Activated CD4-positive, alpha-beta T cell treated with anti-CD3 and anti-CD28 coated beads, Interleukin-2, amount 10 ng/mL, durations not matched to agents 24 days and 14 days (primary cell): ENCODE data around the gene MAGI2. TPM values are rescaled to one million over a fixed set of nuclear protein-coding genes. Genes with fewer than 3 reads are reported as not detected.

Source experiments
- DNase-seq: peaks from one replicate; pipeline ENCODE4 v3.0.0; 2022
- H3K27ac Mint-ChIP-seq: one replicate; pipeline ENCODE4 v1.8.0; 2022; ENCODE audit warnings: mild to moderate bottlenecking, mixed read lengths
- H3K27me3 Mint-ChIP-seq: one replicate; pipeline ENCODE4 v1.8.0; 2022; ENCODE audit warnings: mixed read lengths
- H3K36me3 Mint-ChIP-seq: one replicate; pipeline ENCODE4 v1.8.0; 2022; ENCODE audit warnings: low read depth, mild to moderate bottlenecking, mixed read lengths
- H3K4me1 Mint-ChIP-seq: one replicate; pipeline ENCODE4 v1.8.0; 2021; ENCODE audit warnings: mixed read lengths
- H3K4me3 Mint-ChIP-seq: one replicate; pipeline ENCODE4 v1.8.0; 2022; ENCODE audit warnings: mild to moderate bottlenecking, moderate library complexity, mixed read lengths
- H3K9me3 Mint-ChIP-seq: one replicate; pipeline ENCODE4 v1.8.0; 2021; ENCODE audit warnings: mixed read lengths
- intact Hi-C: fragments of 100-400 bp; cut with micrococcal nuclease; formaldehyde crosslinking; loops from one replicate; pipeline ENCODE4 v1.15.1; 2023
- total RNA-seq: library from RNA; stranded (reverse); gene quantifications from 2 replicates; pipeline ENCODE4 v1.2.3, GENCODE V29; 2022

Gene MAGI2
- total RNA-seq, 1 donor from 2014 or later, result 0.12 TPM

- no peaks in the 10 kb centered on the region for H3K36me3 Mint-ChIP-seq
- no peaks in the 10 kb centered on the region for H3K27me3 Mint-ChIP-seq
- H3K9me3 Mint-ChIP-seq, result peaks cover 6% of the 10 kb centered on the region
- H3K27ac Mint-ChIP-seq, result no peak overlapping the region
- intact Hi-C loops, result no loop called here
- H3K4me1 Mint-ChIP-seq, result no peaks in the 10 kb centered on the region
- no peak overlapping the region for H3K4me3 Mint-ChIP-seq
- DNase-seq, result no peak
Observed at GRCh38 chr7:79142706-79143105, 310.8 kb downstream of the MAGI2 start.

DNA sequence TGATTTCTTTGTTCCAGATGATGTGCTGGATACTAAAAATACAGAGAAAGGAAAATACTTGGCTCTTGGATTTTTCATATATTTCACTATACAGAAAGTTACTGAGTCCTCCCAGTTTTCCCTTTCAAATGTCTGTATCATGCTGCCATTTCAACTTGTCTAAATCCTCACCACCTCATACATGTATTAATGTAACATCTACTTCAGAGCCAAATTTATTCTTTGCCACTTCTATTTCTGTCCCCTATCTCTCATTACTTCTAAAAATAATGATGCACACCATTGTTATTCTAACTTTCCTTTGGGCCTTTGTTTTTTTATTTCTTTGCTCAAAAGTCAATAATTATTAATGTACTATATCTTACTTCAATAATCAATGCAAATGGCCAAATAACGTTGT, 312.2 kb downstream of the MAGI2 start:
- H3K27me3 Mint-ChIP-seq, result no peaks in the 10 kb centered on the region
- H3K4me1 Mint-ChIP-seq, result no peaks in the 10 kb centered on the region
- DNase-seq, result no peak
- intact Hi-C loops, result no loop called here
- H3K27ac Mint-ChIP-seq, result no peak overlapping the region
- H3K36me3 Mint-ChIP-seq, result no peaks in the 10 kb centered on the region
- peaks cover 7% of the 10 kb centered on the region for H3K9me3 Mint-ChIP-seq
- H3K4me3 Mint-ChIP-seq, result no peak overlapping the region

GRCh38 chr7:79137942-79138341, 315.5 kb downstream of the MAGI2 start:
- Mint-ChIP-seq H3K36me3 (no peaks in the 10 kb centered on the region), H3K27me3 (no peaks in the 10 kb centered on the region), H3K9me3 (peaks cover 7% of the 10 kb centered on the region), H3K4me1 (no peaks in the 10 kb centered on the region), H3K27ac (no peak overlapping the region), H3K4me3 (no peak overlapping the region)
- intact Hi-C loops, result no loop called here
- DNase-seq, result no peak

DNA sequence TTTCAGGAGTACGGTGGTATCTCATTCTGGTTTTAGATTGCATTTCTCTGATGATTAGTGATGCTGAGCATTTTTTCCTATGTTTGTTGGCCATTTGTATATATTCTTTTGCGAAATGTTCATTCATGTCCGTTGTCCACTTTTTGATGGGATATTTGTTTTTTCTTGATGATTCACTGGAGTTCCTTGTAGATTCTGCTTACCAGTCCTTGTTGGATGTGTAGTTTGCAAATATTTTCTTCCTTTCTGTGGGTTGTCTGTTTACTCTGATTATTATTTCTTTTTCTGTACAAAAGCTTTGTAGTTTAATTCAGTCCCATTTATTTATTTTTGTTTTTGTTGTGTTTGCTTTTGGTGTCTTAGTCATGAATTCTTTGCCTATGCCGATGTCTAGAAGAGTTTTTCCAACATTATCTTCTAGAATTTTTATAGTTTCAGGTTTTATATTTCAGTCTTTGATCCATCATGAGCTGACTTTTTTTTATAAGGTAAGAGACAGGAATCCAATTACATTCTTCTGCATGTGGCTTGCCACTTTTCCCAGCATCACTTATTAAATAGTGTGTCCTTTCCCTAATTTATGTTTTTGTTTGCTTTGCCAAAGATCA, 320.5 kb downstream of the MAGI2 start:
- Mint-ChIP-seq H3K4me1 (no peaks in the 10 kb centered on the region), H3K9me3 (peaks cover 3% of the 10 kb centered on the region), H3K4me3 (no peak overlapping the region), H3K27me3 (no peaks in the 10 kb centered on the region), H3K36me3 (no peaks in the 10 kb centered on the region), H3K27ac (no peak overlapping the region)
- DNase-seq, result no peak
- intact Hi-C loops, result no loop called here

DNA sequence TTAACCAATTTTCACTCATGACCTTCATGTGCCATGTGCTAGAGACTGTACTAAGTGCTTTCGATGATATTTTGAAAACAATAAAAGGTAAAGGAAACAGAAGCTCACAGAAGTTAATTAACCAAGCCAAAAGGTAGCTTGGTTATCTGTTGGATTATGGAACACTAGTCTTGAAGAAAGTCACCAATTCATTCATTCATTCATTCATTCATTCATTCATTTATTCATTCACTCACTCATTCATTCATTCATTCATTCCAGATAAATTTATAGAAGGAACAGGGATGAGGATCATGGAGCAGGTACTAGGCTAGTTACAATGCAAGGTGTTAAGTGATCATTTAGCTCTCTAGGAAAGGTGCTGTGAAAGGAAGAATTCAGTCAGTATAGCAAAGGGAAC, 322.8 kb downstream of the MAGI2 start:
- no peaks in the 10 kb centered on the region for H3K4me1 Mint-ChIP-seq
- no peaks in the 10 kb centered on the region for H3K9me3 Mint-ChIP-seq
- DNase-seq, result no peak
- no peak overlapping the region for H3K4me3 Mint-ChIP-seq
- H3K27ac Mint-ChIP-seq, result no peak overlapping the region
- H3K27me3 Mint-ChIP-seq, result no peaks in the 10 kb centered on the region
- no peaks in the 10 kb centered on the region for H3K36me3 Mint-ChIP-seq
- intact Hi-C loops, result no loop called here

DNA sequence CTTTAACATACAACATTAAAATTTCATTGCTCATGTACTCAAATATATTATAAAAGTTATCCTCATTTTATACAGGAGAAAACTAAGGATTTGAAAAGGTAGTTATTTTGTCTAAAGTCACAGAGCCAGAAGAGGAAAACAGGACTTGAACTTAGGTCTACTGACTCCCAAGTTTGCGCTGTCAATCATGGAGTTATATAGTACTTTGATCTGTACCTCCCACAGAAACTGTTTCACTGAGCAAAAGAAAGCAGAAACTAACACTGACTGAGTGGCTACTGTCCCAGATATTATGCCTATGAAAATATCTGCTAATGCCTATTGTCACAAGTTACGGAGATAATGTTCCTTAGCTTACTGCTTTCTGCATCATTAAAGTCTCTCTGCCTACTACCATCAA, 329.1 kb downstream of the MAGI2 start:
- no peak overlapping the region for H3K27ac Mint-ChIP-seq
- intact Hi-C loops, result no loop called here
- no peaks in the 10 kb centered on the region for H3K4me1 Mint-ChIP-seq
- H3K4me3 Mint-ChIP-seq, result no peak overlapping the region
- H3K9me3 Mint-ChIP-seq, result peaks cover 8% of the 10 kb centered on the region
- no peaks in the 10 kb centered on the region for H3K27me3 Mint-ChIP-seq
- no peak for DNase-seq
- no peaks in the 10 kb centered on the region for H3K36me3 Mint-ChIP-seq

GRCh38 chr7:79118143-79118542, 335.3 kb downstream of the MAGI2 start:
- H3K36me3 Mint-ChIP-seq, result no peaks in the 10 kb centered on the region
- no peaks in the 10 kb centered on the region for H3K9me3 Mint-ChIP-seq
- H3K27ac Mint-ChIP-seq, result no peak overlapping the region
- H3K4me3 Mint-ChIP-seq, result no peak overlapping the region
- H3K27me3 Mint-ChIP-seq, result no peaks in the 10 kb centered on the region
- intact Hi-C loops, result no loop called here
- H3K4me1 Mint-ChIP-seq, result no peaks in the 10 kb centered on the region
- no peak for DNase-seq

- no peaks in the 10 kb centered on the region for H3K9me3 Mint-ChIP-seq
- intact Hi-C loops, result no loop called here
Observed at GRCh38 chr7:79096361-79096805, 357.1 kb downstream of the MAGI2 start.

DNA sequence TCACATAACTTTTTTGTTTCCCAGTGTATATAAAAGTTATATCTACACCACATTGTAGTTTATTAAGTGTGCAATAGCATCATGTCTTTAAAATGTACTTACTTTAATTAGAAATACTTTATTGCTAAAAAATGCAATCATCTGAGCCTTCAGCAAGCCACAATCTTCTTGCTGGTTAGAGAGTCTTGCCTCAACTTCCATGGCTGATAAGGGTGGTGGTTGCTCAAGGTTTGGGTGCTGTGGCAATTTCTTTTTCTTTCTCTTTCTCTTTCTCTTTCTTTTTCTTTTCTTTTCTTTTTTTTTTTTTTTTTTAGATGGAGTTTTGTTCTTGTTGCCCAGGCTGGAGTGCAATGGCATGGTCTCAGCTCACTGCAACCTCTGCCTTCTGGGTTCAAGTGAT, 360.0 kb downstream of the MAGI2 start:
- no peaks in the 10 kb centered on the region for H3K9me3 Mint-ChIP-seq

More at GRCh38 chr7:79096361-79096805, 357.1 kb downstream of the MAGI2 start:
- no peaks in the 10 kb centered on the region for H3K4me1 Mint-ChIP-seq
- H3K27ac Mint-ChIP-seq, result no peak overlapping the region
- H3K4me3 Mint-ChIP-seq, result no peak overlapping the region
- no peaks in the 10 kb centered on the region for H3K27me3 Mint-ChIP-seq
- no peaks in the 10 kb centered on the region for H3K36me3 Mint-ChIP-seq
- DNase-seq, result no peak

GRCh38 chr7:79091661-79092060, 361.8 kb downstream of the MAGI2 start:
- intact Hi-C loops, result no loop called here
- Mint-ChIP-seq H3K27ac (no peak overlapping the region), H3K9me3 (no peaks in the 10 kb centered on the region), H3K4me3 (no peak overlapping the region), H3K36me3 (no peaks in the 10 kb centered on the region), H3K4me1 (no peaks in the 10 kb centered on the region), H3K27me3 (no peaks in the 10 kb centered on the region)
- no peak for DNase-seq

More for the DNA sequence above, 360.0 kb downstream of the MAGI2 start:
- no peak for DNase-seq
- Mint-ChIP-seq H3K4me3 (no peak overlapping the region), H3K27me3 (no peaks in the 10 kb centered on the region), H3K27ac (no peak overlapping the region), H3K4me1 (no peaks in the 10 kb centered on the region), H3K36me3 (no peaks in the 10 kb centered on the region)
- intact Hi-C loops, result no loop called here

GRCh38 chr7:79091011-79091410, 362.5 kb downstream of the MAGI2 start:
- DNase-seq, result no peak
- Mint-ChIP-seq H3K27me3 (no peaks in the 10 kb centered on the region), H3K36me3 (no peaks in the 10 kb centered on the region), H3K4me1 (no peaks in the 10 kb centered on the region), H3K27ac (no peak overlapping the region), H3K4me3 (no peak overlapping the region), H3K9me3 (no peaks in the 10 kb centered on the region)
- intact Hi-C loops, result no loop called here

- Mint-ChIP-seq H3K9me3 (no peaks in the 10 kb centered on the region), H3K27ac (no peak overlapping the region)
Observed at GRCh38 chr7:79090543-79090942, 362.9 kb downstream of the MAGI2 start.

GRCh38 chr7:79084423-79084822, 369.0 kb downstream of the MAGI2 start:
- intact Hi-C loops, result no loop called here
- Mint-ChIP-seq H3K27ac (no peak overlapping the region), H3K4me1 (no peaks in the 10 kb centered on the region), H3K36me3 (no peaks in the 10 kb centered on the region), H3K4me3 (no peak overlapping the region), H3K27me3 (no peaks in the 10 kb centered on the region), H3K9me3 (no peaks in the 10 kb centered on the region)
- no peak for DNase-seq

More at GRCh38 chr7:79090543-79090942, 362.9 kb downstream of the MAGI2 start:
- H3K4me1 Mint-ChIP-seq, result no peaks in the 10 kb centered on the region
- H3K27me3 Mint-ChIP-seq, result no peaks in the 10 kb centered on the region
- no peaks in the 10 kb centered on the region for H3K36me3 Mint-ChIP-seq
- intact Hi-C loops, result no loop called here
- DNase-seq, result no peak
- H3K4me3 Mint-ChIP-seq, result no peak overlapping the region

- DNase-seq, result no peak
- H3K27ac Mint-ChIP-seq, result no peak overlapping the region
- no peaks in the 10 kb centered on the region for H3K9me3 Mint-ChIP-seq
- H3K4me3 Mint-ChIP-seq, result no peak overlapping the region
- intact Hi-C loops, result no loop called here
- no peaks in the 10 kb centered on the region for H3K36me3 Mint-ChIP-seq
- H3K4me1 Mint-ChIP-seq, result no peaks in the 10 kb centered on the region
- no peaks in the 10 kb centered on the region for H3K27me3 Mint-ChIP-seq
Observed at GRCh38 chr7:79079919-79080554, 373.4 kb downstream of the MAGI2 start.

DNA sequence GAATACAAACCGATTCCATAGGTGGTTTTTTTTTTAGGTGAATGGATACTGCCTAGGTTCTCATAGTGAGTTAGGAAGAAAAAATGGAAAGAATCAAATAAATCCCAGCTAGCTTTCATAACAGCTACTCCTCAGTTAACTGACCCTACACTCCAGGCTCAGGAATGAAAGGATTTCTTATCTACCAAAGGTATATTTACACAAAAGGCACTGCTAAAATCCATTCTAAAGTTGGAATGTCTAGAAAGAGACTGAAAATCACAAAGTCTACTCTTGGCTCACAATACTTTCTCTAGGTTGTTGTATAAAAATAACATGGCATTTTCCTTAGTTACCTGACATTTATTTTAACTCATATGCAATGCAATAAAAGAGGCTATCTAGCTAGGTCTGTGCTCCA, 375.2 kb downstream of the MAGI2 start:
- Mint-ChIP-seq H3K27ac (no peak overlapping the region), H3K9me3 (no peaks in the 10 kb centered on the region), H3K4me1 (no peaks in the 10 kb centered on the region), H3K27me3 (no peaks in the 10 kb centered on the region), H3K4me3 (no peak overlapping the region), H3K36me3 (no peaks in the 10 kb centered on the region)
- intact Hi-C loops, result no loop called here
- DNase-seq, result no peak
